ENCODE data around the gene METTL2B.
"Not testable (repeated sequence)": the region's sequence is repeated elsewhere in the genome, so short reads cannot be mapped to it uniquely, and the experiment has no call there.

Gene METTL2B

GRCh38 chr7:128455543-128456254 is 20.8 kb upstream of the METTL2B start, which contains the start of gene HILPDA:
Gene HILPDA, plus strand, starts transcription at chr7:128455878. Its CDS starts 1,391 bp downstream, at chr7:128457269.
- peak; percentile 85 for DNase-seq (ENCODE audit: insufficient read length, low spot score)
- no peak for FAIRE-seq
- no peak for TF ChIP-seq CTCF (IDR thresholded peaks at IDR 0.05; ENCODE audit: insufficient read depth, missing control alignments)

GRCh38 chr7:128456255-128456725 is 20.3 kb upstream of the METTL2B start:
- FAIRE-seq, result no peak
- TF ChIP-seq CTCF (IDR thresholded peaks at IDR 0.05; ENCODE audit: insufficient read depth, missing control alignments), result no peak
- no peak for DNase-seq (ENCODE audit: insufficient read length, low spot score)

GRCh38 chr7:128457385-128457784 is 19.2 kb upstream of the METTL2B start:
- not testable (repeated sequence) for FAIRE-seq; DNase-seq (ENCODE audit: insufficient read length, low spot score)

GRCh38 chr7:128458956-128459355 is 17.6 kb upstream of the METTL2B start:
- DNase-seq (ENCODE audit: insufficient read length, low spot score) (no peak), FAIRE-seq (no peak)
- TF ChIP-seq CTCF (IDR thresholded peaks at IDR 0.05; ENCODE audit: insufficient read depth, missing control alignments), result no peak

- peak; percentile 56 for DNase-seq (ENCODE audit: insufficient read length, low spot score)
- no peak for FAIRE-seq
- TF ChIP-seq CTCF (IDR thresholded peaks at IDR 0.05; ENCODE audit: insufficient read depth, missing control alignments), result peak; percentile 84
Observed at GRCh38 chr7:128459394-128459878, 17.1 kb upstream of the METTL2B start.

GRCh38 chr7:128462460-128462859 is 14.1 kb upstream of the METTL2B start:
- DNase-seq (ENCODE audit: insufficient read length, low spot score) (no peak), FAIRE-seq (no peak)
- TF ChIP-seq CTCF (IDR thresholded peaks at IDR 0.05; ENCODE audit: insufficient read depth, missing control alignments), result no peak

GRCh38 chr7:128463345-128463744 is 13.2 kb upstream of the METTL2B start:
- not testable (repeated sequence) for DNase-seq (ENCODE audit: insufficient read length, low spot score); FAIRE-seq

- not testable (repeated sequence) for FAIRE-seq; DNase-seq (ENCODE audit: insufficient read length, low spot score)
Observed at GRCh38 chr7:128463933-128464332, 12.6 kb upstream of the METTL2B start.

- FAIRE-seq; DNase-seq (ENCODE audit: insufficient read length, low spot score): not testable (repeated sequence)
Observed at GRCh38 chr7:128466871-128467270, 9.7 kb upstream of the METTL2B start.

- not testable (repeated sequence) for FAIRE-seq; DNase-seq (ENCODE audit: insufficient read length, low spot score)
Observed at GRCh38 chr7:128477336-128477690, 765 bp downstream of the METTL2B start.

GRCh38 chr7:128479082-128479481 is 2.5 kb downstream of the METTL2B start:
- not testable (repeated sequence) for FAIRE-seq; DNase-seq (ENCODE audit: insufficient read length, low spot score)

- not testable (repeated sequence) for DNase-seq (ENCODE audit: insufficient read length, low spot score); FAIRE-seq
Observed at GRCh38 chr7:128488134-128488533, 11.6 kb downstream of the METTL2B start.

Data from D721Med (cell line).